DMS53 treated with DMSO at 0.1 percent for 48 hours (cell line): ENCODE data around the gene MYO5B.
A peak's percentile ranks its signal among the peaks of the same experiment; 100 is the strongest.
"Not testable (repeated sequence)": the region's sequence is repeated elsewhere in the genome, so short reads cannot be mapped to it uniquely, and the experiment has no call there.

Source experiments
- DNase-seq: peaks from one replicate; lab custom pipeline; 2025; ENCODE audit not compliant: unreplicated experiment; lab: John Stamatoyannopoulos, UW

Gene MYO5B

GRCh38 chr18:50107468-50107977 is 87.4 kb downstream of the MYO5B start:
- peak; percentile 90 for DNase-seq

GRCh38 chr18:50105027-50105426 is 89.9 kb downstream of the MYO5B start:
- DNase-seq, result no peak

DNA sequence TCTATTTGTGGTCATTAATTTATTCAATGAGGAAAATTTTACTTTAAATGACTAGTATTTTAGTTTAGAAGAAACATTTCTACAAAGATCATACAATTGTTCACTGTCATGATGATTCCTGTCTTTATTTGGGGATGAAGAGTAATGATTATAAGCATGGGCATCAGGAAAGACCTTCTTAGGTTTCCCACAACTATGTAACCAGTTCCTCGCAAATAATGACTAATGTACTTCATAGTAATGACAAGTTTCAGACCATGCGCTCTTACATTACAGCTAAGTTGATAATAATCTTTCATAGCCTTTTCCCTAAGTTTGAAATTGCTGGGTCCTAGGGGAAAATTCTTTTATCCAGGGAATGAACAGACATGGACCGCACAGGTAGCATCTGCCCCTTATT is 90.5 kb downstream of the MYO5B start:
- no peak for DNase-seq

DNA sequence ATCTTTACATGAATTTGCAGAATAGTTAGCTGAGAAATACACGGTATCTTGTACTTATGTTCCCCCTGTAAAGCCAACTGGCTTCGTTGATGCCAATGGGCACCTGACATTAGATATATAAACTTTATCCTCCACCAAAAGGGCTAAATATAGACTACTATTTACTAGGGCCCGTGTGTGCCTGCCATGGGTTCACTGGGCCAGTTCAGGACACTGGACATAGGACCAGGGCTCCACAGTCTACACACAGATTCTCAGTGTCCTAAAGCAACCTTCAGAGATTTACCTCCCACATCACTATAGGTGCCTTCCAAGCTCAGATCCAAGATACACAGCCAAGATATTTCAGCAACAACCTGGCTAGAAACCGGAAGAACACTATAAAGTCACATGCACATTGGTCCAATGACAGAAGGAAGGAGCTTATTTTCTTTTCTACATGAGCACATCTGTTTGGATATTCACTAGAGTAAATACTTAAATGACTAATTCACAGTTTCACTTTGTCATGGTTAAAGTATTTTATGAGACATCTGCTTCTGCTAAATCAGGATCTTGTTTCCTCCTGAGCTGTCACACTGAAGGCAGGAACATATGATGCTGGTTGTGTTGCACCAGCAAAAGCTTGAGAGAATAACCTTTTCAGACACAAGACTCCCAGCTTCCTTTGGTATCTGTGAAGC is 95.1 kb downstream of the MYO5B start:
- DNase-seq, result peak; percentile 98

- DNase-seq, result no peak
These were observed 97.2 kb downstream of the MYO5B start for GRCh38 chr18:50097702-50098101.

DNA sequence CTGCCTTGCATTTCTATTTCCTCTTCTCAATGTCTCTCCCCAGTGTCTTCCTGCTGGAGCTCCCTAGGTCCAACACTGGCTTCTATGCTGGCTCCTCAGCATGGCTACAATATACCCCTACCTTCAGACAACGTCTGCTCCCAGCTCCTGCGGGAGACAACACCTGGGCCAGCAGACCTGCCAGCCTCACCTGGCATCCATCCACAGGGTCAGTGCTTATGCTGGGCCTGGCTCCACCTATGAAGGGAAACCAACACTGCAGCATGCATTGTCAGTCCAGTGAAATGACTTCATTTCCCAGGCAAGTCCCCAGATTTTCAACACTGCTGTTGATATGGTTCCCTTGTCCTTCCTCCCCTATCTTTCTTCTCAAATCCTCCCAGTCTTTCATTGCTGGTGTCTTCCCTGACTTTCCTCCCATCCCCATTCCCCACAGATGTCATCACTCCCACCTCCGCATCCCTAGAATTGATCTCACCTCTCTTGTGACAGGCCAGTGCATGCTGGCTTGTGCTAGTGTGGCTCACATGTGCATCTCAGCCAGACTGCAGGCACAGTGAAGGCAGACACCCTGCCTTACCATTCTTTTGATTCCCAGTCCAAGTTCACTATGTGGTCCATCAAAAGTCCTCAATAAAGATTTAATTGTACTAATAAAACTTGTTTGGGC is 98.0 kb downstream of the MYO5B start:
- no peak for DNase-seq

DNA sequence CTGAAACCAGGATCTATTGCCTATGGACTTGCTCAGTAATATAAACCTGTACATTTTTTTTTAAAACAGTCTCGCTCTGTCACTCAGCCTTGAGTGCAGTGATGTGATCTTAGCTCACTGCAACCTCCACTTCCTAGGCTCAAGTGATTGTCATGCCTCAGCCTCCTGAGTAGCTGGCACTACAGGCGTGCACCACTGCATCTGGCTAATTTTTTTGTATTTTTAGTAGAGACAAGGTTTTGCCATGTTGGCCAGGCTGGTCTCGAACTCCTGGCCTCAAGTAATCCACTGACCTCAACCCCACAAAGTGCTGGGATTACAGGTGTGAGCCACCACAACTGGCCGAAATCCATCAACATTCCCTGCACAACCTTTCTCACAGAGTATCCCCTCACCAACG is 100.2 kb downstream of the MYO5B start:
- not testable (repeated sequence) for DNase-seq

DNA sequence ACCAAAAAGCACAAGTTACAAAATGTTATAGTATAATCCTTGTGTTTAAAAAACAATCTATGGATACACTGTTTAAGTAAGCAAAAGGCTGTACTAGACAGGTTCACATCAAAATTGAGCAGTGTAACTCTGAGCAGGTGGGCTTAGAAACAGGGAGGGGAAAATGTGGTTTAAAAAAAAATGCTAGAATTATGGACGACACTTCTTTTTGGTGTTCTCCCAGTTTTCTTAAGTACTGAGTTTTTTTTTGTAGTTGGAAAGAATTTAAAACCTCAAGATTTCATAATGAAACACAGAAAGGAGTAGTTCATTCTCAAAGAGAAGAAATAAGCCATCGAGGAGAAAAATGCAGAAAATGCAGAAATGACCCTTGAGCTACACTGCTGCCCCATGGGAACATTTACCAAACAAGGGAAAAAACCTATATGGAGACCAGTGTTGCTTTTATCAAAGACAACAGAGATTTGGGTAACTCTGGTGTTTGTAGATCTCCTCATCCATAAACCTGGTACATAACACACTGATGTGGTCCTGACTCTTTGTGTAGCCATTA is 100.7 kb downstream of the MYO5B start:
- no peak for DNase-seq

- DNase-seq, result no peak
These were observed 101.4 kb downstream of the MYO5B start for GRCh38 chr18:50093366-50094064.

DNA sequence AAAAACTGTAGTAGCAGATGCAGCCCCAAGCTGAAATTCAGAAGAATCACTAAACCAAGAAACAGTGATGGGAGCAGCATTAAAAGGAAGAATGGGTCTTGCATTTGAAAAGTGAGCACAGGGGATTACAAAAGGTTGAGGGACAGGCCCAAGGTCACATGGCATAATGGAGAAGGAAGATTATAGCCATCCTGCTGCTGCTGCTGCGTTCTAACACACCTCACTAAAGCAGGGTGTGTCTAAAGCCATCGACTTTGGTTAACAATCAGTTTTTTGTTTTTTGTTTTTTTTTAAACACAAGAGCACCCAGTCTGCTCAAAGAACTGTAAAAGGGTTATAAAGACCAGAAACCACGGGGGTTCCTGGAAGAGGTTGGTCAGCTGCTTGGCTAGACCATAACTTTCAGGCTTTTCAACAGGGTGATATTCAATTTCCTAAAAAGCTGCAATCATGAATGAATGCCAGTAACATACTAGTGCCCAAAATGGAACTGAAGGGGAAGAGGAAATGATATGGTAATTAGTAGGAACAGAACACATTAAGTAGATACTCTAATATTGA is 102.6 kb downstream of the MYO5B start:
- DNase-seq, result no peak

- DNase-seq, result peak; percentile 27
These were observed 103.3 kb downstream of the MYO5B start for GRCh38 chr18:50091509-50092244.

- DNase-seq, result no peak
These were observed 104.3 kb downstream of the MYO5B start for GRCh38 chr18:50090370-50091312.

GRCh38 chr18:50089702-50090101 is 105.2 kb downstream of the MYO5B start:
- DNase-seq, result no peak

DNA sequence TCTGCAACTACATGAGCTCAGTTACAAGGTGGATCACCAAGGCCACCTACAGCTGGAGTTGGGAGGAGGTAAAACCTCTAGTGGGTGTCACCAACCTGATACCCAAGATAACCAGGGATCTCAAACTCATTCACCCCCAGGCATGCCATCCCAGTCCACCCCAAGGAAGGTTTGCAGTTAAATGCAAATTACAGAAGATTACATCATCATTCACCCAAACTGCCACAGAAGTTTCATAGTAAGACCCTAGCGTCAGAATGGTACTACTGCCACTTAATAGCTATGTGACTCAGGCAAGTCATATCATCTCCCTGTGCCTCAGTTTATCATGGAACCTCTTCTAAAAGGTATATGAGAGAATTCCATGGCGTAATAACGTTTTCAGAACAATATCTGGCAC is 111.2 kb downstream of the MYO5B start:
- DNase-seq, result no peak

- DNase-seq, result peak; percentile 93
These were observed 113.9 kb downstream of the MYO5B start for GRCh38 chr18:50080932-50081560.

GRCh38 chr18:50080316-50080715 is 114.6 kb downstream of the MYO5B start:
- peak; percentile 38 for DNase-seq

- no peak for DNase-seq
These were observed 115.2 kb downstream of the MYO5B start for GRCh38 chr18:50079571-50080295.

DNA sequence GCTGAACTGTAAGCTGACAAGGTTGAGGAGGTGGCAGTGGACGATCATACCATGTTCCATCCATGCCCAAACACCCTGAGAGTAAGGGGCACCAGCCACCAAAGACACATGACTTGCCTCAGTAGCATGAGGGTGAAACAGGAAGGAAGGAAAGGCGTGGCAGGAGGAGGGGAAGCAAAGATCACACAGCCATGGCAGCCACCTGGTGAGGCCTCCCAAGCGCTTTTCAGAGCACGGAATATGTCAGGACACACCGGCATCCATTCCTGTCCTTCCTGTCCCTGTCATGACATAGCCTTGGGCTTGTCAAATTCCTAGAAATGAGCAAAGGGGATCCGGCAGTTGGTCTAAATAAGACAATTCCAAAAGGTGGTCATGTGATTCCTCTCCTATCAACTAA is 118.7 kb downstream of the MYO5B start:
- no peak for DNase-seq
